Measurements from ENCODE around the gene LFNG. TPM values are rescaled to one million over a fixed set of nuclear protein-coding genes. Genes with fewer than 3 reads are reported as not detected.

LFNG gene
- total and polyA plus RNA-seq, 4 donors: 11.5 to 47.6 (median 23.7) TPM

DNA sequence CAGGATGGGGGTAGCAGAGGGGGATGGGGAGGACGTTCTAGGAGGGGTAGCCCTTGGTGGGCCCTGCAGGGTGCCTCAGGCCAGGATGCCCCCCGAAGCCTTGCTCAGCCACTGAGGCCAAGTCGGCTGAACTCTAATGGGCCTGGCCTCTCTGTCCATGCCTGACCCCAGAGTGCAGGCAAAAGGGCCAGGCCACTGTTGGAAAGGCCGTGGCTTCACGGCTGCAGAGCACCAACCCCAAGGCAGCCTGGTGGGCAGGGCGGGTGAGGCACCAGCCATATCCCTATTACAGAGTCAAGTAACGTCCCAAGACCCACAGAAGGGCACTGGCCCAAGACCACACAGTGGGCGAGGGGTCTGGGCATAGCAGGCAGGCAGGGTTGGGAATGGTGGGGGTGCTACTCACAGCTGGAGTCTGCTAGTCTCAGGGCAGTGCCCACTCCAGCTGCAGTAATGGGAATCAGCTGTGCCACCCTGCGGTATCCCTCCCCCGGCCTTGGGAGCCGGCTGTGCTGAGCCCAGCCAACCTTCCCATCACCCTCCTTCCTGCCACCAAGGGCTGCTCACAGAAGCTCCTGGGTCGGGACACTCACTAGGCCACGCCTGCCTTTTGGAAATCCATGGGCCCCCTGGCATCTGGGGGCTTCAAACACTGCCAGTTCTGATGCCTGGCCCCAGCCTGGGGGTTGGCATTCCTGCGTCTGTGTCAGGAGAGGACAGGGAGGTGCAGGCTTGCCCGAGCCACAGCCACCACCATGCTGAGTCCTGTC lies 4.0 kb upstream of the LFNG start:
- no peak overlapping the region for H3K4me3 ChIP-seq
- DNase-seq: no peak
- peaks cover 0 to 43% (median 21%) of the 10 kb centered on the region in 5 donors for H3K4me1 ChIP-seq (ENCODE audit: control insufficient read depth in 5 of 5, insufficient read depth in 5 of 5, low read length in 5 of 5)
- H3K36me3 ChIP-seq (ENCODE audit: control insufficient read depth in 4 of 4, insufficient read depth in 4 of 4, low read length in 4 of 4): no peaks in the 10 kb centered on the region
- no peak overlapping the region for H3K27ac ChIP-seq (ENCODE audit: low read depth in 1 of 2, low read length in 1 of 2)
- peaks cover 0 to 2% (median 0%) of the 10 kb centered on the region in 3 donors for H3K27me3 ChIP-seq (ENCODE audit: control insufficient read depth in 3 of 3, insufficient read depth in 3 of 3, low read length in 2 of 3)
- H3K9me3 ChIP-seq (ENCODE audit: control insufficient read depth in 4 of 4, insufficient read depth in 3 of 4, low read length in 3 of 4): no peaks in the 10 kb centered on the region
- ATAC-seq (ENCODE audit: insufficient read depth, low FRiP score): no peak
- TF ChIP-seq, protein P1, sequence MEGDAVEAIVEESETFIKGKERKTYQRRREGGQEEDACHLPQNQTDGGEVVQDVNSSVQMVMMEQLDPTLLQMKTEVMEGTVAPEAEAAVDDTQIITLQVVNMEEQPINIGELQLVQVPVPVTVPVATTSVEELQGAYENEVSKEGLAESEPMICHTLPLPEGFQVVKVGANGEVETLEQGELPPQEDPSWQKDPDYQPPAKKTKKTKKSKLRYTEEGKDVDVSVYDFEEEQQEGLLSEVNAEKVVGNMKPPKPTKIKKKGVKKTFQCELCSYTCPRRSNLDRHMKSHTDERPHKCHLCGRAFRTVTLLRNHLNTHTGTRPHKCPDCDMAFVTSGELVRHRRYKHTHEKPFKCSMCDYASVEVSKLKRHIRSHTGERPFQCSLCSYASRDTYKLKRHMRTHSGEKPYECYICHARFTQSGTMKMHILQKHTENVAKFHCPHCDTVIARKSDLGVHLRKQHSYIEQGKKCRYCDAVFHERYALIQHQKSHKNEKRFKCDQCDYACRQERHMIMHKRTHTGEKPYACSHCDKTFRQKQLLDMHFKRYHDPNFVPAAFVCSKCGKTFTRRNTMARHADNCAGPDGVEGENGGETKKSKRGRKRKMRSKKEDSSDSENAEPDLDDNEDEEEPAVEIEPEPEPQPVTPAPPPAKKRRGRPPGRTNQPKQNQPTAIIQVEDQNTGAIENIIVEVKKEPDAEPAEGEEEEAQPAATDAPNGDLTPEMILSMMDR (IDR thresholded peaks at IDR 0.05; ENCODE audit: control extremely low read depth, extremely low read depth): no peak
- no peak overlapping the region for H3K9ac ChIP-seq (ENCODE audit: insufficient read depth in 1 of 2, low read length in 2 of 2)
- 92 to 93% methylated on average over 15 of the region's 15 CpGs for WGBS, 2 donors

DNA sequence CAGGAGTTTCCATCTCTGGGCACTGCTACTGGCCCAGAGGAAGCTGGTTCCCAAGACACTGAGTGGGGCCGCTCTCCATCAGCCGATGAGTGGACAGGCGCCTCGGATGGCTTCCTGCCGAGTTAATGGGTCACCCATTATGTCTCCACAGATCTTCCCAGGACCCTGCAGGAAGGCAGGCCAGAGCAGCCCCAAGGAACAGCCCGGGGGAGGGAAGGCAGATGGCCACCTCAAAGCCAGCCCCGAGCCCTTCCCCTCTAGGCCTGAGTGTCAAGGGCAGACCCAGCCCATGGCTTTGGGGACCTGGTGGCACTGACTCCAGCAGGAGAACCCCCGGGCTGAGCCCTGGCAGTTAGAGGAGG lies 3.4 kb upstream of the LFNG start:
- Histone ChIP-seq H3K9me3 (ENCODE audit: control insufficient read depth in 4 of 4, insufficient read depth in 3 of 4, low read length in 3 of 4) (no peaks in the 10 kb centered on the region), H3K4me3 (no peak overlapping the region), H3K27ac (ENCODE audit: low read depth in 1 of 2, low read length in 1 of 2) (no peak overlapping the region), H3K4me1 (ENCODE audit: control insufficient read depth in 5 of 5, insufficient read depth in 5 of 5, low read length in 5 of 5) (peaks cover 0 to 37% (median 16%) of the 10 kb centered on the region in 5 donors), H3K27me3 (ENCODE audit: control insufficient read depth in 3 of 3, insufficient read depth in 3 of 3, low read length in 2 of 3) (peaks cover 0 to 3% (median 0%) of the 10 kb centered on the region in 3 donors), H3K9ac (ENCODE audit: insufficient read depth in 1 of 2, low read length in 2 of 2) (no peak overlapping the region), H3K36me3 (ENCODE audit: control insufficient read depth in 4 of 4, insufficient read depth in 4 of 4, low read length in 4 of 4) (no peaks in the 10 kb centered on the region)
- no peak for ATAC-seq (ENCODE audit: insufficient read depth, low FRiP score)
- 89 to 90% methylated on average over 8 of the region's 8 CpGs for WGBS, 2 donors
- TF ChIP-seq, protein P1 (IDR thresholded peaks at IDR 0.05; ENCODE audit: control extremely low read depth, extremely low read depth): no peak
- DNase-seq: no peak

DNA sequence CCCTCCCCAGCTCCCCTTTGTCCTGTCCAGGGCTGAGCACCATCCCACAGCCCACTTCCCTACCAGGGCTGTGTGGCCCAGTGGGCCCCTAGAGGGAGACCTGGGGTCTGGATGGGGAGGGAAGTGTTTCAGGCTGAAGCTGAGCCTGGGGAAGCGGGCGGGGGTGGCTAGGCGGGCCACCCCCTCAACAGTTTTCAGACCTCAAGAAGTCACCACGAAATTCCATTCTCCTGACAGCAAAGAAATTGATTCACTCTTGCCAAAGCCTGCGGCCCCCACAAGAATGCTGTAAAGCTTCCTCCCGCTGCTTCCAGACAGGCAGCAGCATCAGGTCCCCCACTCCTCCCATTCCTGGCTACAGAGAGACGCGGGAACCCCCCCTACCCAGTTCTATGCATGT lies 2.5 kb upstream of the LFNG start:
- TF ChIP-seq, protein P1 (IDR thresholded peaks at IDR 0.05; ENCODE audit: control extremely low read depth, extremely low read depth): no peak
- peaks cover 0 to 5% (median 0%) of the 10 kb centered on the region in 3 donors for H3K27me3 ChIP-seq (ENCODE audit: control insufficient read depth in 3 of 3, insufficient read depth in 3 of 3, low read length in 2 of 3)

More for the DNA sequence above, 2.5 kb upstream of the LFNG start:
- Histone ChIP-seq H3K4me1 (ENCODE audit: control insufficient read depth in 5 of 5, insufficient read depth in 5 of 5, low read length in 5 of 5) (peaks cover 0 to 33% (median 10%) of the 10 kb centered on the region in 5 donors), H3K4me3 (no peak overlapping the region), H3K9ac (ENCODE audit: insufficient read depth in 1 of 2, low read length in 2 of 2) (no peak overlapping the region), H3K36me3 (ENCODE audit: control insufficient read depth in 4 of 4, insufficient read depth in 4 of 4, low read length in 4 of 4) (no peaks in the 10 kb centered on the region), H3K9me3 (ENCODE audit: control insufficient read depth in 4 of 4, insufficient read depth in 3 of 4, low read length in 3 of 4) (no peaks in the 10 kb centered on the region), H3K27ac (ENCODE audit: low read depth in 1 of 2, low read length in 1 of 2) (no peak overlapping the region)
- ATAC-seq (ENCODE audit: insufficient read depth, low FRiP score) (no peak), DNase-seq (no peak)
- WGBS, 2 donors: 71 to 83% methylated on average over 8 of the region's 8 CpGs

Measured in lung (tissue), 12 donors.